Natural killer cell treated with Interleukin-12 subunit alpha and Interleukin-12 subunit beta and Interleukin-15 and Interleukin-18, amount 100 ng/mL, for 72 hours (primary cell): ENCODE measurements around the gene RANBP1. TPM values are rescaled to one million over a fixed set of nuclear protein-coding genes. Genes with fewer than 3 reads are reported as not detected.

ENCODE experiments used
- ATAC-seq, 2 donors: fragments of 150-1000 bp; cut with Tn5 transposase in 1 of 2; sonication (Bioruptor Pico), chemical (Tn5 transposase) in 1 of 2; 2 replicates each; pipeline ENCODE4 v1.10.0; 2021
- DNase-seq: peaks from one replicate; pipeline ENCODE4 v3.0.0; 2022; ENCODE audit warnings: low spot score
- H3K27ac Mint-ChIP-seq, 2 donors: 1 replicate in 1 of 2; 2 replicates in 1 of 2; pipeline ENCODE4 v1.8.0; 2022; ENCODE audit warnings: mixed read lengths in 2 of 2, mild to moderate bottlenecking in 1 of 2, moderate library complexity in 1 of 2
- H3K27me3 Mint-ChIP-seq, 2 donors: 1 replicate in 1 of 2; 2 replicates in 1 of 2; pipeline ENCODE4 v1.8.0; 2022; ENCODE audit warnings: mixed read lengths in 2 of 2
- H3K36me3 Mint-ChIP-seq: one replicate; pipeline ENCODE4 v1.8.0; 2022; ENCODE audit warnings: mixed read lengths
- H3K4me1 Mint-ChIP-seq, 2 donors: 1 replicate in 1 of 2; 2 replicates in 1 of 2; pipeline ENCODE4 v1.8.0; 2022; ENCODE audit warnings: low read depth in 2 of 2, mixed read lengths in 2 of 2, mild to moderate bottlenecking in 1 of 2
- H3K4me3 Mint-ChIP-seq: one replicate; pipeline ENCODE4 v1.8.0; 2022; ENCODE audit warnings: mixed read lengths
- H3K9me3 Mint-ChIP-seq: 2 replicates; pipeline ENCODE4 v1.8.0; 2022; ENCODE audit warnings: mixed read lengths
- total RNA-seq, 2 donors: library from RNA; stranded (reverse); gene quantifications; one replicate each; pipeline ENCODE4 v1.2.3, GENCODE V29; 2022

Gene RANBP1
- total RNA-seq, 2 donors from 2014 or later: 236 to 499 TPM

DNA sequence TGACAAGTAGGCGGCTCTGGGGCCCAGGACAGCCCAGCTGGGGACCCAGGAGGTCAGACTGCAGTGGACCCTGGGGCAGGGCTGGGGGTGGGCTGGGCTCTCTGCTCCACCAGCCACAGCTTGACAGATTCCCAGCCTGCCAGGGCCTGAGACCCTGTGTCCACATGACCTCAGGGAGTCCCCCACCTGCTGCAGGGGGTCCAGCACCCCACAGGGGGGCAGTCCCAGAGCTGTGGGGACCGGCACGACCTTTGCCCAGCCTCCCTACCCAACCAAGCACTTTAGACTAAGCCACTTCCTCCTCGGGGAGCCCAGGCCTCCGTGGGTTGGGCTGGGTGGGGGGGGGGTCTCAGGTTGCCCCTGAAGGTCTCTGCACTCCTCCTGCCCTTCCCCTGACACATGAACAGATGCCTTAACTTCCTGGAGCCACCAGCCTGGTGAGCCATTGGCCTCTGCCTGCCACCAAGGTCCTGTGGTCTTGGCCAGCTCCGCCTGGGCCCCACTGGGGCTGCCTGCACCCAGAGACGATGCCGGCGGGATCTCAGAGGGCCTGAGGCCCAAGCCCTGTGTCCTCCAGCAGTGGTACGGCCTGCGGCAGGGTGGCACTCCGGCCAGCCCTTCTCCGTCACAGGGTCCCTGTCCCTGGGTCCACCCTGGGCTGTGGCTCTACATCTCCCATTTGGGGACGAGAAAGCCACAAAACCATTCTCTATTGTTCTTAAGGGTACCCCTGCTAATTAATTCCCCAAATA lies 31.5 kb downstream of the RANBP1 start:
- Mint-ChIP-seq H3K4me3 (no peak overlapping the region), H3K27me3 (no peaks in the 10 kb centered on the region)

DNA sequence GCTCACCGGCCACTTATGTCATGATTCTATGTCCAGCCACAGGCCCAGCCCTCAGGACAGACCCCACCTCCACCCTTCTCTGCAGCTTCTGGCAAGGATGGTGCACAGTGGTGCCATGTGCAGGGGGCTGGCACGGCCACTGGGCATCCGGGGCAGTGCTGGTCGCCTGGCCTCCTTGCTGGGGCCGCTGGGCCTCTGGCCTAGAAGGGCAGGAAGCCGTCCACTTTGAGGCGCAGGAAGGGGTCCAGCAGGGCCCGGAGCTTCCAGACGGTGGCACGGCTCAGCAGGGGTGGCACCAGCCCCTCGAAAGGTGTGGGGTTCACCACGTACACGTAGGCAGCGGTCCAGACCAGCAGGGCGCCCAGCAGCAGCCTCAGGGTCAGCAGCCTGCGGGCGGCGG lies 32.5 kb downstream of the RANBP1 start:
- no peaks in the 10 kb centered on the region for H3K9me3 Mint-ChIP-seq
- no peak overlapping the region for H3K4me3 Mint-ChIP-seq
- H3K36me3 Mint-ChIP-seq: no peaks in the 10 kb centered on the region
- H3K27me3 Mint-ChIP-seq: no peaks in the 10 kb centered on the region
- H3K4me1 Mint-ChIP-seq: no peaks in the 10 kb centered on the region
- DNase-seq (no peak), ATAC-seq (no peak)
- H3K27ac Mint-ChIP-seq: no peak overlapping the region

More for the DNA sequence above, 31.5 kb downstream of the RANBP1 start:
- H3K27ac Mint-ChIP-seq: no peak overlapping the region
- no peaks in the 10 kb centered on the region for H3K36me3 Mint-ChIP-seq
- no peaks in the 10 kb centered on the region for H3K9me3 Mint-ChIP-seq
- no peaks in the 10 kb centered on the region for H3K4me1 Mint-ChIP-seq
- DNase-seq (no peak), ATAC-seq (no peak)

GRCh38 chr22:20149257-20150250 lies 33.6 kb downstream of the RANBP1 start:
- H3K4me1 Mint-ChIP-seq: no peaks in the 10 kb centered on the region
- H3K9me3 Mint-ChIP-seq: no peaks in the 10 kb centered on the region
- no peaks in the 10 kb centered on the region for H3K36me3 Mint-ChIP-seq
- no peak for ATAC-seq
- no peaks in the 10 kb centered on the region for H3K27me3 Mint-ChIP-seq
- H3K27ac Mint-ChIP-seq: no peak overlapping the region
- H3K4me3 Mint-ChIP-seq: no peak overlapping the region
- no peak for DNase-seq

DNA sequence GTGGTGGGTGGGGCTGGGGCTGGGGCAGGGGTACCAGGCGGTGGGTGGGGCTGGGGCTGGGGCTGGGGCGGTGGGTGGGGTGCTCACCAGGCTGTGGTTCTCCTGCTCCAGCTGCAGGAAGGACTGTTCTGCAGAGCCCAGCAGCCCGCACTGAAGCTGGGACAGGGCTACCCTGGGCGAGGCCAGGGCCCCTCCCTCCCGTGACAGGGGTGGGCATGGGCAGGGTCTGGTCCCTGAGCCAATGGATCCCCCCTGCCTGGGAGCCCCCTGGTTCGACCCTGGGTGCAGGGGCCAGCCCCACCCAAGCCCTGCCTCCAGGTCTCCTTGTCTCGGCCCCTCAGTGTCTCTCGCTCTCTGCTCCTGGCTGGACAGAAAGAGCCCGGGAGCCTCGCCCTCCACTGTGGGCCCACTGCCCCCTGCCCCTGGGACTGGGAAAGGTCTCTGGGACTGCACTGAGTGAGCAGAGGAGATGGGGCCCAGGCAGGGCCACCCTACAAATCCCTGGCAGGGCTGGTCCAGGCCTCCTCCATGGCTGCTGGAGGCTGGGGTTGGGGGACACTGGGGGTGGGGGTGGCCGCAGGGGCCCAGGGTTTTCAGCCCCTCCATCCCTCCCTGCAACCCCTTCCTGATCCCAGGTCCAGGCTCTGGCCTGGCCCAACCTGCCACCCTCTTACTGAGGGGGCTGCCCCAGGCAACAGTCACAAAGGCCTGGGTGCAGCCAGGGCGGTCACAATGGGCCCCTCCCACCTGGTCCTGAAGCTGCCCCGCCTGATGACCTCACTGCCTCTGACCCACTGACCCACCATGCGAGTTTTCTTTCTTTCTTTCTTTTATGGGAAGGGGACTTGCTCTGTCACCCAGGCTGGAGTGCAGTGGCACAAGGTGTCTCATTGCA lies 34.7 kb downstream of the RANBP1 start, which contains the start of gene CCDC188:
Gene CCDC188 (minus strand): TSS at position 675 of the 895 bp plus-strand sequence. CDS start 69 bp downstream, at position 606.
- Mint-ChIP-seq H3K27ac (no peak within 1 kb of the TSS), H3K4me1 (no peaks in the 10 kb centered on the region)

DNA sequence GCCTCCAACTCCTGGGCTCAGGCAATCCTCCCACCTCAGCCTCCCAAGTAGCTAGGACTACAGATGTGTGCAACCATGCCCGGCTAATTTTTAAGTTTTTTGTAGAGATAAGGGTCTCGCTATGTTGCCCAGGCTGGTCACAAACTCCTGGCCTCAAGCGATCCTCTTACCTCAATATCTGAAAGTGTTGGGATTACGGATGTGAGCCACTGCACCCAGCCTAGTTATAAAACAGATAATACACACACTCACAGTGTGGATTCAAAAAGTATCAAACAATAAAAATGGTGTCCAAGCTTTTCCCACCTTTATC lies 35.3 kb downstream of the RANBP1 start:
- DNase-seq (no peak), ATAC-seq (no peak)
- no peak overlapping the region for H3K4me3 Mint-ChIP-seq
- no peaks in the 10 kb centered on the region for H3K9me3 Mint-ChIP-seq
- no peaks in the 10 kb centered on the region for H3K4me1 Mint-ChIP-seq
- no peaks in the 10 kb centered on the region for H3K36me3 Mint-ChIP-seq
- H3K27me3 Mint-ChIP-seq: no peaks in the 10 kb centered on the region
- H3K27ac Mint-ChIP-seq: no peak overlapping the region

More for the DNA sequence above, 34.7 kb downstream of the RANBP1 start, which contains the start of gene CCDC188:
- no peaks in the 10 kb centered on the region for H3K36me3 Mint-ChIP-seq
- H3K27me3 Mint-ChIP-seq: no peaks in the 10 kb centered on the region
- DNase-seq (no peak), ATAC-seq (no peak)
- no peak within 1 kb of the TSS for H3K4me3 Mint-ChIP-seq
- no peaks in the 10 kb centered on the region for H3K9me3 Mint-ChIP-seq

GRCh38 chr22:20152464-20152890 lies 36.6 kb downstream of the RANBP1 start:
- no peaks in the 10 kb centered on the region for H3K27me3 Mint-ChIP-seq
- DNase-seq: no peak
- H3K27ac Mint-ChIP-seq: no peak overlapping the region
- peaks cover 0 to 3% of the 10 kb centered on the region in 2 donors for H3K4me1 Mint-ChIP-seq
- H3K9me3 Mint-ChIP-seq: no peaks in the 10 kb centered on the region
- H3K36me3 Mint-ChIP-seq: no peaks in the 10 kb centered on the region
- H3K4me3 Mint-ChIP-seq: no peak overlapping the region
- ATAC-seq: no peak

DNA sequence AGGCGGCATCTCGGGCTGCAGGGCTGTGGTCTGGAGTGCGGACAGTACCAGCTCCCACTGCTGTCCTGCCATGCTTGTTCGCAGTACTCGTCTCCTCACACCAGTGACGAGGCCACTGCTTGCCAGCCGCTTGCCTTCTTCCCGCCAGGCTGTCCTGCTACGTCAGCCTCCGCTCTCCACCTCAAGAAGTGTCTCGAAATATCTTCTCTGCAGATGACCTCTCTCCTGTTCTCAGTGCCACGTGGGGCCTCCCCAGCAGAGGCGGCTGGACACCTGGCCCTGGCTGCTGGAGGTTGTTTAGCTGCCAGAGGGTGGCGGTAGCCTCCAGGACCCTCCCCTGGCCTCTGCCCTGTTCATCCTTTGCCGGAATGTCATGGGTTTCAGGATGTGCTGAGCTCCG lies 38.0 kb downstream of the RANBP1 start:
- H3K36me3 Mint-ChIP-seq: no peaks in the 10 kb centered on the region
- H3K27me3 Mint-ChIP-seq: no peaks in the 10 kb centered on the region
- peaks cover 0 to 3% of the 10 kb centered on the region in 2 donors for H3K4me1 Mint-ChIP-seq
- no peak for ATAC-seq
- DNase-seq: no peak
- no peaks in the 10 kb centered on the region for H3K9me3 Mint-ChIP-seq
- no peak overlapping the region for H3K4me3 Mint-ChIP-seq
- no peak overlapping the region for H3K27ac Mint-ChIP-seq

DNA sequence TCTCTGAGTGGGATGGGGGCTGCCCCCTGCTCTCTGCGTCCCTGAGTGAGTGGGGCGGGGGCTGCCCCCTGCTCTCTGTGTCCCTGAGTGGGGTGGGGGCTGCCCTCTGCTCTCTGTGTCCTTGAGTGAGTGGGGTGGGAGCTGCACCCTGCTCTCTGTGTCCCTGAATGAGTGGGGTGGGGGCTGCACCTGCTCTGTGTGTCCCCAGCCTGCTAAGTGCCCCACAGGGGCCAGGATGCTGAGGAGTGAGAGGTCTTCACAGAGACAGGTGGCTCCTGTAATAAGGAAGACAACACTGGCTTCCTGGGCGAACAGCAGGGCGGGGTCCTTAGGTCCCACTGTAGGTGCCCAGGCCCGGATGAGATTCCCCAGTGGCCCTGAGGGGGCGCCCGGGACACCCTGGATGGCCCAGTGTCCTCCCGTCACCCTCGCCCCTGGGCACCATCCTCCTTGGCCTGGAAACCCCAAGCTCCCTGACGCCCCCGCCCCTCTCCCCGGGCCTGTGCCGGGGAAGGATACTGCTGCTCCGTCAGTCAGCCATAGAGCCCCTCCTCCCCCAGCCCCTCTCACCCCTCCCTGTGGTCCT lies 38.8 kb downstream of the RANBP1 start:
- Mint-ChIP-seq H3K4me3 (no peak overlapping the region), H3K27ac (no peak overlapping the region), H3K9me3 (no peaks in the 10 kb centered on the region), H3K4me1 (peaks cover 0 to 3% of the 10 kb centered on the region in 2 donors), H3K36me3 (no peaks in the 10 kb centered on the region), H3K27me3 (no peaks in the 10 kb centered on the region)
- no peak for DNase-seq
- no peak for ATAC-seq

- no peaks in the 10 kb centered on the region for H3K27me3 Mint-ChIP-seq
- no peak overlapping the region for H3K4me3 Mint-ChIP-seq
- DNase-seq: no peak
- peaks cover 0 to 3% of the 10 kb centered on the region in 2 donors for H3K4me1 Mint-ChIP-seq
- H3K9me3 Mint-ChIP-seq: no peaks in the 10 kb centered on the region
- no peak overlapping the region for H3K27ac Mint-ChIP-seq
- no peaks in the 10 kb centered on the region for H3K36me3 Mint-ChIP-seq
- ATAC-seq: peak in 1 of 2 donors; percentile 43
Measured at GRCh38 chr22:20155330-20156041, 39.6 kb downstream of the RANBP1 start.

DNA sequence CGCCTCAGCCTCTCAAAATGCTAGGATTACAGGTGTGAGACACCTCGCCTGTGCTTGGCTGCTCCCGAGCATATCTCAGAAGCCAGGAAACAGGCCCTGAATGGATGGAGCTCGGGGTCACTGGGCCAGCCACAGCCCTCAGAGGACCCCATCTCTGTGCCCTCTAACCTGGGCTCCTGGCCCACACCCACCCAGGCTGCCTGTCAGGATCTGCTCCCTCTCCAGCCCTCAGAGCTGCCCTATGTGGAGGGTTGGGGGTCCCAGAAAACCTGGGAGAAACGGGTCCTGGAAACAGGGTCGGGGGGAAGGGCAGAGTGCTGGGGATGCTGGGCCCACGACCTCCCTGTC lies 40.1 kb downstream of the RANBP1 start:
- DNase-seq: no peak
- Mint-ChIP-seq H3K4me3 (no peak overlapping the region), H3K9me3 (no peaks in the 10 kb centered on the region), H3K4me1 (peaks cover 0 to 3% of the 10 kb centered on the region in 2 donors), H3K27ac (no peak overlapping the region), H3K27me3 (no peaks in the 10 kb centered on the region), H3K36me3 (no peaks in the 10 kb centered on the region)
- ATAC-seq: no peak

- DNase-seq: peak; percentile 87
- H3K9me3 Mint-ChIP-seq: no peaks in the 10 kb centered on the region
- H3K36me3 Mint-ChIP-seq: no peaks in the 10 kb centered on the region
- peaks cover 0 to 3% of the 10 kb centered on the region in 2 donors for H3K4me1 Mint-ChIP-seq
- peak; percentile 73 to 85 for ATAC-seq
- no peak overlapping the region for H3K27ac Mint-ChIP-seq
- no peak overlapping the region for H3K4me3 Mint-ChIP-seq
- H3K27me3 Mint-ChIP-seq: no peaks in the 10 kb centered on the region
Measured at GRCh38 chr22:20156611-20157429, 40.9 kb downstream of the RANBP1 start.
